HG03095 (cell line): ENCODE measurements around the gene SLC7A9.

Source experiments
- ATAC-seq: cut with Tn5 transposase; IDR thresholded peaks from one replicate; pipeline ENCODE4 v1.9.1; 2021; ENCODE audit warnings: moderate library complexity; ENCODE audit not compliant: unreplicated experiment

The SLC7A9 gene

GRCh38 chr19:32829345-32829896 is 40.1 kb downstream of the SLC7A9 start:
- ATAC-seq: no peak

- no peak for ATAC-seq
Measured at GRCh38 chr19:32828643-32829344, 40.8 kb downstream of the SLC7A9 start.

- ATAC-seq: no peak
Measured at GRCh38 chr19:32828139-32828538, 41.4 kb downstream of the SLC7A9 start.

GRCh38 chr19:32824916-32825608 is 44.5 kb downstream of the SLC7A9 start:
- ATAC-seq: no peak

- ATAC-seq: no peak
Measured at GRCh38 chr19:32824191-32824751, 45.3 kb downstream of the SLC7A9 start.

- no peak for ATAC-seq
Measured at GRCh38 chr19:32823747-32824102, 45.8 kb downstream of the SLC7A9 start.

- ATAC-seq: no peak
Measured at GRCh38 chr19:32822916-32823746, 46.4 kb downstream of the SLC7A9 start.

GRCh38 chr19:32819419-32820400 is 49.9 kb downstream of the SLC7A9 start:
- ATAC-seq: no peak

GRCh38 chr19:32818536-32818935 is 51.0 kb downstream of the SLC7A9 start:
- no peak for ATAC-seq

GRCh38 chr19:32817569-32818476 is 51.7 kb downstream of the SLC7A9 start:
- no peak for ATAC-seq

GRCh38 chr19:32816555-32817099 is 52.9 kb downstream of the SLC7A9 start:
- no peak for ATAC-seq

- no peak for ATAC-seq
Measured at GRCh38 chr19:32814624-32815023, 54.9 kb downstream of the SLC7A9 start.

- no peak for ATAC-seq
Measured at GRCh38 chr19:32813862-32814425, 55.6 kb downstream of the SLC7A9 start.

GRCh38 chr19:32812571-32812970 is 57.0 kb downstream of the SLC7A9 start:
- ATAC-seq: no peak

- no peak for ATAC-seq
Measured at GRCh38 chr19:32812036-32812435, 57.5 kb downstream of the SLC7A9 start.

- no peak for ATAC-seq
Measured at GRCh38 chr19:32811151-32811550, 58.4 kb downstream of the SLC7A9 start.

- ATAC-seq: no peak
Measured at GRCh38 chr19:32810452-32810851, 59.1 kb downstream of the SLC7A9 start.

- ATAC-seq: no peak
Measured at GRCh38 chr19:32809754-32810153, 59.8 kb downstream of the SLC7A9 start.
